IPS DF 4.7 (cell line): Measurements from ENCODE around the gene LIPK.

Source experiments
- DNase-seq: peaks from one replicate; pipeline ENCODE4 v3.0.0-alpha.2; 2013; ENCODE audit warnings: low spot score; ENCODE audit errors: extremely low read depth

LIPK gene

GRCh38 chr10:88783724-88784123 lies 77.7 kb downstream of the LIPK start:
- no peak for DNase-seq

GRCh38 chr10:88786032-88786770 lies 80.2 kb downstream of the LIPK start:
- DNase-seq, result no peak

- no peak for DNase-seq
Observed at GRCh38 chr10:88787463-88787862, 81.4 kb downstream of the LIPK start.

GRCh38 chr10:88788924-88789323 lies 82.9 kb downstream of the LIPK start:
- DNase-seq, result no peak

GRCh38 chr10:88791924-88792323 lies 85.9 kb downstream of the LIPK start:
- no peak for DNase-seq

GRCh38 chr10:88792661-88793060 lies 86.6 kb downstream of the LIPK start:
- no peak for DNase-seq

GRCh38 chr10:88793712-88794299 lies 87.8 kb downstream of the LIPK start:
- no peak for DNase-seq

GRCh38 chr10:88794731-88795130 lies 88.7 kb downstream of the LIPK start:
- DNase-seq, result no peak

GRCh38 chr10:88800152-88801125 lies 94.4 kb downstream of the LIPK start:
- no peak for DNase-seq
